ENCODE measurements around the gene NFATC4.
"Not testable (repeated sequence)": the region's sequence is repeated elsewhere in the genome, so short reads cannot be mapped to it uniquely, and the experiment has no call there.

NFATC4 gene

DNA sequence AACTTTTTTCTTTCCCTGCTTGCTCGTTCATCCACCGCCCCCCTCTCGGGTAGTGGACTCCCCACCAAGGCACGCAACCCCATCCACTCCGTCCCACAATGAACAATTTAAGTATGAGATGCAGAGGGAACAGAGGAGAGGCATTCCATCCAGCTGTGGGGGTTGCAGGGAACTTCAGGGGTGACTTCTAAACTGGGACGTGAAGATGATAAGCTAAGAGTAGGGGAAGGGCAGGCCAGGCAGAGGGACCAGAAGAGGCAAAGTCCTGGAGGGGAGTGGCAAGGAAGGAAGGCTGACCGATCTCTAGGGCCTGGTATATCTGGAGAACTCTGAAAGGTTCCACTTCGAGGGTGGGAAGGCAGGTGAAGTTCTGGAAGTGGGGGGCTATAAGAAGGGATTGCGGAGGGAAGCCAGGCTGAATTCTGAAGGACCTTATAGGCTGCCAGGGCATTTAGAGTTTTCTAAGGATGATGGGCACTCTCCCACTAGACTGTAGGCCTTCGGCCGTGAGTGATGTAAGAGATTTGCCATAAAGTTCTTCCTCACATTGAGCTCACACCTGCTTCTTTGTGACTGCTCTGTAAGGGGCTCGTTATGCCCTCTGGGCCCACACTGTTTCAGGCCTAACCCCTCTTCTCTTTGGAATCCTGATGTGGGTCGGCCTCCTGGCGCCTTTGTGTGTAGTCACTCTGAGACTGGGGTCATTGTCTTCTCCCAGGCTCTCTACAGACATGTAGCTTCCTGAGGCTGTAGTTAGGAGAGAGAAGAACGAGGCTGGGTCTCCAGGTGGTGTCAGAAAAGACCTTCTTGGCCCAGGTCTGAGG is 12.1 kb downstream of the NFATC4 start:
- no peak for DNase-seq (ENCODE audit: low read depth)
- no peak overlapping the region for H3K4me3 ChIP-seq (ENCODE audit: low read length)
- TF ChIP-seq, protein P1, sequence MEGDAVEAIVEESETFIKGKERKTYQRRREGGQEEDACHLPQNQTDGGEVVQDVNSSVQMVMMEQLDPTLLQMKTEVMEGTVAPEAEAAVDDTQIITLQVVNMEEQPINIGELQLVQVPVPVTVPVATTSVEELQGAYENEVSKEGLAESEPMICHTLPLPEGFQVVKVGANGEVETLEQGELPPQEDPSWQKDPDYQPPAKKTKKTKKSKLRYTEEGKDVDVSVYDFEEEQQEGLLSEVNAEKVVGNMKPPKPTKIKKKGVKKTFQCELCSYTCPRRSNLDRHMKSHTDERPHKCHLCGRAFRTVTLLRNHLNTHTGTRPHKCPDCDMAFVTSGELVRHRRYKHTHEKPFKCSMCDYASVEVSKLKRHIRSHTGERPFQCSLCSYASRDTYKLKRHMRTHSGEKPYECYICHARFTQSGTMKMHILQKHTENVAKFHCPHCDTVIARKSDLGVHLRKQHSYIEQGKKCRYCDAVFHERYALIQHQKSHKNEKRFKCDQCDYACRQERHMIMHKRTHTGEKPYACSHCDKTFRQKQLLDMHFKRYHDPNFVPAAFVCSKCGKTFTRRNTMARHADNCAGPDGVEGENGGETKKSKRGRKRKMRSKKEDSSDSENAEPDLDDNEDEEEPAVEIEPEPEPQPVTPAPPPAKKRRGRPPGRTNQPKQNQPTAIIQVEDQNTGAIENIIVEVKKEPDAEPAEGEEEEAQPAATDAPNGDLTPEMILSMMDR (conservative IDR thresholded peaks at IDR 0.05; ENCODE audit: low read depth, low read length): no peak

DNA sequence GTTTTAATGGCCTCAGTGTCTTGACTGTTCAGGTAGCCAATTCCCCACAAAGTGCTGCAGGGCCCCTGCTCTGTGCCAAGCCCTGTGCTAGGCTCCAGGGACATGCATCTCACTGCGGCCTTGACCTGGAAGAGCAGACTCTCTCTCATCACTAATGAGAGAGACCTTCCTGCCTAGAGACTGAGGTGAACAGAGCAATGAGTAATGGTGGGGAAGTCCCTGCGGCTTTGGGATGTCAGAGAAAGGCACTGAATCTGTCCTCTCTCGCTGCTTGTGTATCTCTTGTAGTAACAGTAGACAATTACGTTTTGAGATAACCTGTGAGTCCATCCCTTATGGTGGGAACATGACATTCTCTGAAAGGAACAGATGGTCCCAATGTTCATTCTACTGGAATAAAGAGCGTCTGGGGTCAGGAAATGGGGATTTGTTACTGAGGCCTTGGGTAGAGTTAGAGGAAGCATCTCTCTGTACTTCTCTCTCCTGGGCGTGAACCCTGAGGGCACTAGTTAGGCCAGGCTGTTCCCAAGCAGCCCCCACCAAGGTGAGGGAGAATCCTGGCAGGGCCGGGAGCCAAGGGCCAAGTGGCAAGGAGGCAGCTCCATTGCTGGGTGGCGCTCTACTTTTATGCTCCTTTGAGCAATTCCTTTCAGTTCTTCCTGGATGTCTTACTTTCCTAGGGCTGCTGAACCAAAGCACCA is 13.5 kb downstream of the NFATC4 start:
- TF ChIP-seq, protein P1 (conservative IDR thresholded peaks at IDR 0.05; ENCODE audit: low read depth, low read length): no peak
- no peak overlapping the region for H3K4me3 ChIP-seq (ENCODE audit: low read length)
- DNase-seq (ENCODE audit: low read depth): no peak

DNA sequence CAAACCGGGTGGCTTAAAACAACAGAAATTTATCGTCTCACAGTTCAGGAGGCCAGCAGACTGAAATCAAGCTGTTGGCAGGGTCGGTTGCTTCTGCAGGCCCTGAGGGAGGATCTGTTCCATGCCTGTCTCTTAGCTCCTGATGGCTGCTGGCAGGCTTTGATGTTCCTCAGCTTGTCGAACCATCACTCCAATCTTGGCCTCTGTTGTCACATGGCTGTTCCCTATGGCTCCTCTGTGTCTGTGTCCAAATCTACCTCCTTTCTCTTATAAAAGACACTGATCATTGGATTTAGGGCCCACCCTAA is 14.0 kb downstream of the NFATC4 start:
- no peak overlapping the region for H3K4me3 ChIP-seq (ENCODE audit: low read length)
- no peak for DNase-seq (ENCODE audit: low read depth)
- TF ChIP-seq, protein P1 (conservative IDR thresholded peaks at IDR 0.05; ENCODE audit: low read depth, low read length): no peak

DNA sequence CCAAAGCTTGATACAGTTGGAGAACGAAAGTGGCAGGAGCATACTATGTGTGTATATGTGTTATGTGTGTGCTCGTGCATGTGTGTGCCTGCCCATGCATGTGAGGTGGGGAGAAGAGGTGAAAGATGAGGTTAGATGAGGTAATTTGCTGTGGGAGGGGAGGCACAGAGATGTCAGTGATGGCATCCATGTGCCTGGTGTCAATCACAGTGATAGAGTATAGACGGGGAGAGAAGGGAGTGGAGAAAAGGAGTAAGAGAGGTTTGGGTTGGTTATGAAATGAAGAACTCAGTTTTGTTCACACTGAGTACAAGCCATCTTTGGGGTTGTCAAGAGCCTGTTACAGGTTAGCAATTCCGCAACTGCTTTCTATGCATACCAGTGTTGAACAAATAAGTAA is 16.2 kb downstream of the NFATC4 start:
- TF ChIP-seq, protein P1 (conservative IDR thresholded peaks at IDR 0.05; ENCODE audit: low read depth, low read length): no peak
- DNase-seq (ENCODE audit: low read depth): no peak
- H3K4me3 ChIP-seq (ENCODE audit: low read length): no peak overlapping the region

DNA sequence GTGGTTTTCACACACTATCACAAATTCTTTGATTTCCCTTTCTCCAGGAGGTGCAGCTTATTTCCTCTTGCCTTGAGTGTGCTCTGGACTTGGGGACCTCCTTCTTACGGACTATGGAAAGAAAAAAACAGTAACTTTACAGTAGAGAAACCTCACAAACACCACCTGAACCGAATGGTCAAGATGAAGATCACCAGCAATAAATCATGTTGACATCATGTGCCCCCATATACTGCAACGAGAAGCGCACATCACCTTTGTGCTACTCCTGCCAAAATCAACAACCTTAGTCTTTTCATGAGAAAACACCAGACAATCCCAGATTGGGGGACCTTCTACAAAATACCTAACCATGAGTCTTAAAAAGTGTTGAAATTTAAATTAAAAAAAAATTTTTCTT is 17.5 kb downstream of the NFATC4 start:
- TF ChIP-seq, protein P1 (conservative IDR thresholded peaks at IDR 0.05; ENCODE audit: low read depth, low read length): no peak
- no peak for DNase-seq (ENCODE audit: low read depth)
- H3K4me3 ChIP-seq (ENCODE audit: low read length): no peak overlapping the region

DNA sequence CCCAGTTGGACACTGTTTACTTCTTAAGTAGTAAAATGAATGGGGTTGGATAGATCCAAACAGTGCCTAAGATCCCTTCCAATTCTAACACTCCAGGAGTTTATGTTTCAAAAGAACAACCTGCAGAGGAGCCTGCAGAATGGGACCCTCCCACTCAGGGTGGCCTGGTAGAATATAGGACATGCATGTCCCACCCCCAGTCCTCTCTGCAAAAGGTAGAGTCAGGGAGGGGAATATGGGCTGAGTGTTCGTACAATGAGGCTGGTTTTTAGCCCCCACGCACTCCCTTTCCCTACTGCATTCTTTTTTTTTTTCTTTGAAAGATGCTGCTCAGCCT is 19.0 kb downstream of the NFATC4 start:
- TF ChIP-seq, protein P1 (conservative IDR thresholded peaks at IDR 0.05; ENCODE audit: low read depth, low read length): no peak
- no peak for DNase-seq (ENCODE audit: low read depth)

DNA sequence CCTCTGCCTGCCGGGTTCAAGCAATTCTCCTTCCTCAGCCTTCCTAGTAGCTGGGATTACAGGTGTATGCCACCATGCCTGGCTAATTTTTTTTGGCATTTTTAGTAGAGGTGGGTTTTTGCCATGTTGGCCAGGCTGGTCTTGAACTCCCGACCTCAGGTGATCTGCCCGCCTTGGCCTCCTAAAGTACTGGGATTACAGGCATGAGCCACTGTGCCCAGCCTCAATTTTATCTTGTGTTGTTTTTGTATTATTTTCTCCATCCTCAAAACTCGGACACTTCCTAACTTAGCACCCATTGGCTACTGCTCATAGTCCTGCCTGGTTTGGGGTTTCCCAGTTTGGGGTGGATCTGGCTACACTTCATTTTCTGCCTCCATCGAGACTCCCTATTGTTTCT is 19.6 kb downstream of the NFATC4 start:
- DNase-seq (ENCODE audit: low read depth); H3K4me3 ChIP-seq (ENCODE audit: low read length): not testable (repeated sequence)

More for the DNA sequence above, 19.0 kb downstream of the NFATC4 start:
- H3K4me3 ChIP-seq (ENCODE audit: low read length): no peak overlapping the region
